Mesenchymal stem cell (in vitro differentiated cells and primary cell): Measurements from ENCODE around the gene GLTP.

Source experiments
- DNase-seq: peaks from one replicate; pipeline ENCODE4 v3.0.0-alpha.2; 2013
- H2AFZ ChIP-seq: one replicate; pipeline ENCODE4 v1.6.1; 2013; ENCODE audit warnings: low read depth, mild to moderate bottlenecking, control low read depth, inconsistent platforms, low read length, moderate library complexity
- H2AK5ac ChIP-seq: 2 replicates; pipeline ENCODE4 v1.6.1; 2013; ENCODE audit warnings: low read length, moderate library complexity, mild to moderate bottlenecking, inconsistent platforms; ENCODE audit not compliant: severe bottlenecking
- H2BK120ac ChIP-seq: one replicate; pipeline ENCODE4 v1.6.1; 2013; ENCODE audit warnings: low read depth, mild to moderate bottlenecking, inconsistent platforms, low read length, moderate library complexity
- H2BK12ac ChIP-seq, 2 experiments: one replicate each; pipeline ENCODE4 v1.6.1; 2013; ENCODE audit warnings: inconsistent platforms in 2 of 2, low read length in 2 of 2, mild to moderate bottlenecking in 2 of 2, moderate library complexity in 2 of 2, control low read depth in 1 of 2
- H2BK15ac ChIP-seq: one replicate; pipeline ENCODE4 v1.6.1; 2013; ENCODE audit warnings: mild to moderate bottlenecking, low read depth, inconsistent platforms; ENCODE audit not compliant: poor library complexity, severe bottlenecking
- H2BK5ac ChIP-seq: 2 replicates; pipeline ENCODE4 v1.6.1; 2013; ENCODE audit warnings: low read depth, mild to moderate bottlenecking, low read length, control low read depth, inconsistent platforms; ENCODE audit not compliant: poor library complexity, severe bottlenecking
- H3K14ac ChIP-seq, 2 experiments: one replicate each; pipeline ENCODE4 v1.6.1; 2013; ENCODE audit warnings: inconsistent platforms in 2 of 2, low read length in 2 of 2, control low read depth in 1 of 2, mild to moderate bottlenecking in 1 of 2, moderate library complexity in 1 of 2
- H3K18ac ChIP-seq, 2 experiments: one replicate each; pipeline ENCODE4 v1.6.1; 2013; ENCODE audit warnings: inconsistent platforms in 2 of 2, low read length in 2 of 2, control low read depth in 1 of 2, low read depth in 1 of 2, mild to moderate bottlenecking in 1 of 2
- H3K23ac ChIP-seq, 2 experiments: one replicate each; pipeline ENCODE4 v1.6.1; 2013; ENCODE audit warnings: inconsistent platforms in 2 of 2, low read length in 2 of 2, mild to moderate bottlenecking in 2 of 2, moderate library complexity in 2 of 2, control low read depth in 1 of 2
- H3K27ac ChIP-seq: 2 replicates; pipeline ENCODE4 v1.5.1; 2013; ENCODE audit warnings: mild to moderate bottlenecking, moderate library complexity, low read length, control low read depth, inconsistent platforms; ENCODE audit not compliant: poor library complexity, severe bottlenecking
- H3K27me3 ChIP-seq, 2 experiments: 2 replicates each; pipeline versions ENCODE4 v1.6.1 to v1.7.0; 2013; ENCODE audit warnings: low read length in 2 of 2, mild to moderate bottlenecking in 2 of 2, moderate library complexity in 2 of 2, control low read depth in 1 of 2, inconsistent platforms in 1 of 2; ENCODE audit not compliant: control insufficient read depth in 1 of 2, insufficient read depth in 1 of 2
- H3K36me3 ChIP-seq, 2 experiments: 2 replicates each; pipeline versions ENCODE4 v1.6.1 to v1.7.0; 2013; ENCODE audit warnings: low read length in 2 of 2, control low read depth in 1 of 2, inconsistent platforms in 1 of 2, low read depth in 1 of 2, mild to moderate bottlenecking in 1 of 2; ENCODE audit not compliant: insufficient read depth in 2 of 2, control insufficient read depth in 1 of 2
- H3K4ac ChIP-seq, 2 experiments: one replicate each; pipeline ENCODE4 v1.6.1; 2013; ENCODE audit warnings: inconsistent platforms in 2 of 2, low read length in 2 of 2, mild to moderate bottlenecking in 2 of 2, moderate library complexity in 2 of 2, control low read depth in 1 of 2, low read depth in 1 of 2
- H3K4me1 ChIP-seq: 2 replicates; pipeline ENCODE4 v1.6.1; 2013; ENCODE audit warnings: low read depth, low read length, control low read depth; ENCODE audit not compliant: control insufficient read depth, insufficient read depth
- H3K4me2 ChIP-seq: 2 replicates; pipeline ENCODE4 v1.6.1; 2013; ENCODE audit warnings: low read length, mild to moderate bottlenecking, inconsistent platforms; ENCODE audit not compliant: poor library complexity, severe bottlenecking
- H3K4me3 ChIP-seq, 2 experiments: 2 replicates each; pipeline versions ENCODE4 v1.5.1 to v1.7.0; 2013; ENCODE audit warnings: low read length in 2 of 2, mild to moderate bottlenecking in 2 of 2, control low read depth in 1 of 2, low read depth in 1 of 2; ENCODE audit not compliant: insufficient read depth in 1 of 2
- H3K79me1 ChIP-seq: replicated peaks from 2 replicates; pipeline ENCODE4 v1.6.1; 2013; ENCODE audit warnings: mild to moderate bottlenecking, control low read depth, low read length, inconsistent platforms; ENCODE audit not compliant: poor library complexity, severe bottlenecking
- H3K9ac ChIP-seq: 2 replicates; pipeline ENCODE4 v1.7.0; 2013; ENCODE audit warnings: mild to moderate bottlenecking, low read length, moderate library complexity
- H3K9me3 ChIP-seq: 2 replicates; pipeline ENCODE4 v1.7.0; 2013; ENCODE audit warnings: mild to moderate bottlenecking, low read length; ENCODE audit not compliant: control insufficient read depth
- H4K8ac ChIP-seq: one replicate; pipeline ENCODE4 v1.6.1; 2013; ENCODE audit warnings: inconsistent platforms, mild to moderate bottlenecking, low read length, moderate library complexity
- H4K91ac ChIP-seq: one replicate; pipeline ENCODE4 v1.6.1; 2013; ENCODE audit warnings: mild to moderate bottlenecking, low read length, inconsistent platforms
- WGBS: methylation state at CpG from one replicate; pipeline ENCODE4 v1.1.7; 2013; ENCODE audit warnings: mixed read lengths; 5-methylcytosine and 5-hydroxymethylcytosine counted together

Gene GLTP

DNA sequence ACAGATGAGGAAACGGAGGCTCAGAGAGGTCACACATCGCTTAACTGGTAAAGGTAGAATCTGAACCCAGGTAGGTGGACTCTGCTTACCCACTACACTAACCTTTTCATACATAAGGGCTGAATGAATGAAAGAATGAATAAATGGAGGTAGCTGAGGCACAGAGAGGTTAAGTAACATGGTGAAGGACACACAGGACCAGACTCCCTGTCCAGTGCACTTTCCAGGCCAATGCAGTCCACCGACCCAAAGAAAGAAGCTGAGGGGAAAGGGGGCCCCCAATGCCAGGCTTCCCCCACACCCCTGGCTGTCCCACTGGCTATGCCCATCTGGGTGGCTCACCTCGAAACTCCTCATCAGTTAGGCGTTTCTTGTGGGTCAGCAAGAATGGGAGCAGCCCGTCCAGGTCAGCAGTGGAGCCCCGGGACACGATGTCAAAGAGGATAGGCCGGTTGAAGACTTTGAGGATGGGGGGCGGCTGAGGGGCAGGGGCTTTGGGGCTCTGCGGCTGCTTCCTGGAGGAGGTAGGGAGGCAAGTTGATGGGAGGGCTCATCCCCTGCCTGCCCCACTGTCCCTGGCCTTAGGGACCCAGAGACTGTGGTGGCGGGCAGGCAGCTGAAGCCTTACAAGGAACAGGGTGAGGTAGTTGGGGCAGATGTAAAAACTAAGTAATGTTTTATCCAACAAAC is 72.2 kb downstream of the GLTP start:
- H2BK120ac ChIP-seq: no peak overlapping the region
- no peak overlapping the region for H2AK5ac ChIP-seq
- H4K91ac ChIP-seq: no peak overlapping the region
- no peak overlapping the region for H3K23ac ChIP-seq
- H3K27ac ChIP-seq: no peak overlapping the region
- no peak overlapping the region for H2BK12ac ChIP-seq
- H3K4me2 ChIP-seq: no peak overlapping the region
- no peak for DNase-seq
- H3K18ac ChIP-seq: no peak overlapping the region
- H3K14ac ChIP-seq: no peak overlapping the region
- WGBS: 92% methylated on average over 9 of the region's 12 CpGs
- H3K9me3 ChIP-seq: no peaks in the 10 kb centered on the region
- H2BK5ac ChIP-seq: no peak overlapping the region
- no peaks in the 10 kb centered on the region for H3K79me1 ChIP-seq
- no peaks in the 10 kb centered on the region for H3K4me1 ChIP-seq
- no peaks in the 10 kb centered on the region for H3K27me3 ChIP-seq
- no peaks in the 10 kb centered on the region for H3K36me3 ChIP-seq
- H2AFZ ChIP-seq: no peak overlapping the region
- H3K9ac ChIP-seq: no peak overlapping the region
- no peak overlapping the region for H3K4me3 ChIP-seq
- no peak overlapping the region for H4K8ac ChIP-seq
- H2BK15ac ChIP-seq: no peak overlapping the region
- H3K4ac ChIP-seq: no peak overlapping the region

DNA sequence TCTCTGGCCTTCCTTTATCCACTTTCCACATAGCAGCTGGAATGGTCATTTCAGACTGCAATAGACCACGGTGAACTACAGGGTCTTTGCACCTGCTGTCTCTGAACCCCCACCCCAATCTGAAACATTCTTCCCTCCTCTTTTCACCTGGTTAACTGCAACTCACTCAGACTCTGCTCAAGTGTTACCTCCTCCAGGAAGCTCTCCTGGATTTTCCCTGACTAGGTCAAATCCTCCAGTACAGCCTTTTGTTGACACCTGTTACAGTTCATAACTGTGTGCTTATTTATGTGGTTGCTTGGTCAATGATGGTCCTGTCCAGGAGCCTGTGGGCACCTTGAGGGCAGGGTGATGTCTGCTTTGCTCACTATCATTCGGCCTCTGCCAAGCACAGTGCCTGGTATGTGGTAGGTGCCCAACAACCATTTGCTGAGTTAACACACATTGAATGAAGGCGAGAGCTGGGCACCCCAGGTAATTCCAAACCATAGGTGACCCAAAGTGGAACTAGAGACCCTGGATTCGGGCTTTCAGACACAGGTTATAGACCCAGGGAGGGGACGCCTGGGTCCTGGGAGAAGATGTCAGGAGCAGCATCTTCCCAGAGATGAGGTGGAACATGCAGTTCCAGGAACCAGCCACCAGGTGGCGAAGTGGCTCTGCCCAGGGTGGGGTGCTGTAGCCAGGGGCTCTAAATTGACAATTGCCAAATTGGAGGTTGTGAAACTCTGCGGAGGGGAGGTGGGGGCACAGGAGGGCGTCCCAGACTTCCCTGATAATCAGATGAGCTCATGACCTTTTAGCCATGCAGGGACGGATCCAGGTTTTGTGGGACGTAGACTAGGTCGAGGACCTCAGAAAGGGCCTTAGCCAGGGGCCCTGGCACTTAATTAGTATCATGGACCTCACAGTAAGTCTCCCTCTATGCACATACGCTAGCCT is 75.2 kb downstream of the GLTP start:
- H2AFZ ChIP-seq: no peak overlapping the region
- H3K4me1 ChIP-seq: no peaks in the 10 kb centered on the region
- H3K27me3 ChIP-seq: no peaks in the 10 kb centered on the region
- no peak overlapping the region for H3K4ac ChIP-seq
- H2BK15ac ChIP-seq: no peak overlapping the region
- no peak overlapping the region for H3K9ac ChIP-seq
- no peak overlapping the region for H4K91ac ChIP-seq
- H2AK5ac ChIP-seq: no peak overlapping the region
- no peak overlapping the region for H3K27ac ChIP-seq
- H2BK5ac ChIP-seq: no peak overlapping the region
- WGBS: 44% methylated on average over 12 of the region's 12 CpGs
- no peak overlapping the region for H3K18ac ChIP-seq
- peak; percentile 61 for DNase-seq
- no peaks in the 10 kb centered on the region for H3K79me1 ChIP-seq
- H2BK120ac ChIP-seq: no peak overlapping the region
- H3K4me3 ChIP-seq: no peak overlapping the region
- no peak overlapping the region for H2BK12ac ChIP-seq
- no peak overlapping the region for H3K23ac ChIP-seq
- peaks cover 0 to 7% of the 10 kb centered on the region in 2 experiments for H3K36me3 ChIP-seq
- H4K8ac ChIP-seq: no peak overlapping the region
- H3K14ac ChIP-seq: no peak overlapping the region
- no peak overlapping the region for H3K4me2 ChIP-seq
- no peaks in the 10 kb centered on the region for H3K9me3 ChIP-seq

DNA sequence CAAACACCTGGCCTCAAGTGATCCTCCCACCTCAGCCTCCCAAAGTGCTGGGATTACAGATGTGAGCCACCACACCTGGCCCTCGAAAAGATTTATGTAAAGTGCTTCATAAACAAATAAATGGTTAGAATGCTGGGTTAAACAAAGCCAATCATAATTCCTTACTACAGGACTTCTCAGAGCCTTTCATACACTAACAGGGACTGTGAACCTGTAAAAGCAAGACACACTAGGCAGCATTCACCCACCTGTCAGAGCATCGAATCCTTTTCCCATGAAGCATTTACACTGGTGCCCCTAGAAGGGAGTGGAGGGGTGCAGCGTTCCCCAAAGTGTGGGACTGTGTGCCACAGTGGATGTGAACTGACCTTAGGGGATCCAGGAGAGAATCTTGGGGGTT is 76.7 kb downstream of the GLTP start:
- H3K79me1 ChIP-seq: no peaks in the 10 kb centered on the region
- DNase-seq: no peak
- H3K4me1 ChIP-seq: no peaks in the 10 kb centered on the region
- H3K9me3 ChIP-seq: no peaks in the 10 kb centered on the region
- H3K36me3 ChIP-seq: peaks cover 0 to 10% of the 10 kb centered on the region in 2 experiments
- H4K91ac ChIP-seq: no peak overlapping the region
- no peak overlapping the region for H2BK120ac ChIP-seq
- no peak overlapping the region for H2BK15ac ChIP-seq
- H3K4me2 ChIP-seq: no peak overlapping the region
- H3K14ac ChIP-seq: no peak overlapping the region
- H2BK12ac ChIP-seq: no peak overlapping the region
- no peak overlapping the region for H4K8ac ChIP-seq
- no peak overlapping the region for H3K27ac ChIP-seq
- H3K4me3 ChIP-seq: no peak overlapping the region
- H3K9ac ChIP-seq: no peak overlapping the region
- no peak overlapping the region for H2BK5ac ChIP-seq
- H3K23ac ChIP-seq: no peak overlapping the region
- no peak overlapping the region for H2AFZ ChIP-seq
- H3K18ac ChIP-seq: no peak overlapping the region
- H3K27me3 ChIP-seq: no peaks in the 10 kb centered on the region
- no peak overlapping the region for H3K4ac ChIP-seq
- 97% methylated on average over 2 of the region's 3 CpGs for WGBS
- no peak overlapping the region for H2AK5ac ChIP-seq

- no peak overlapping the region for H4K91ac ChIP-seq
- no peak overlapping the region for H3K14ac ChIP-seq
- no peak overlapping the region for H2AFZ ChIP-seq
- H2BK5ac ChIP-seq: no peak overlapping the region
- no peak overlapping the region for H3K27ac ChIP-seq
- no peak overlapping the region for H3K4me3 ChIP-seq
- H2AK5ac ChIP-seq: no peak overlapping the region
- no peaks in the 10 kb centered on the region for H3K27me3 ChIP-seq
- H3K23ac ChIP-seq: no peak overlapping the region
- H3K9ac ChIP-seq: no peak overlapping the region
- WGBS: 94% methylated on average over 15 of the region's 15 CpGs
- no peak for DNase-seq
- H3K18ac ChIP-seq: no peak overlapping the region
- H4K8ac ChIP-seq: no peak overlapping the region
- no peaks in the 10 kb centered on the region for H3K79me1 ChIP-seq
- no peak overlapping the region for H2BK120ac ChIP-seq
- H3K9me3 ChIP-seq: no peaks in the 10 kb centered on the region
- no peak overlapping the region for H2BK15ac ChIP-seq
- H3K4me1 ChIP-seq: peaks cover 2% of the 10 kb centered on the region
- peaks cover 0 to 16% of the 10 kb centered on the region in 2 experiments for H3K36me3 ChIP-seq
- no peak overlapping the region for H3K4ac ChIP-seq
- H3K4me2 ChIP-seq: no peak overlapping the region
- H2BK12ac ChIP-seq: no peak overlapping the region
Measured at GRCh38 chr12:109802828-109803227, 77.5 kb downstream of the GLTP start.
